ENCODE measurements around the gene RTRAF. TPM values are rescaled to one million over a fixed set of nuclear protein-coding genes. Genes with fewer than 3 reads are reported as not detected.
A peak's percentile ranks its signal among the peaks of the same experiment; 100 is the strongest.

RTRAF gene
- 60.5 TPM for total RNA-seq

- Histone ChIP-seq H3K9ac (ENCODE audit: low read depth in 1 of 3, low read length in 3 of 3) (peak within 1 kb of the TSS; percentile 93 to 97 (median 96)), H3K27ac (ENCODE audit: low read depth, low read length) (peak within 1 kb of the TSS; percentile 84), H3K9me3 (ENCODE audit: control insufficient read depth in 3 of 3, low read length in 3 of 3) (no peaks in the 10 kb centered on the region), H3K4me1 (ENCODE audit: control insufficient read depth in 3 of 3, insufficient read depth in 3 of 3, low read length in 3 of 3) (peaks cover 9 to 19% (median 17%) of the 10 kb centered on the region in 3 donors), H3K36me3 (ENCODE audit: control insufficient read depth in 3 of 3, insufficient read depth in 3 of 3, low read length in 3 of 3) (peaks cover 0 to 25% (median 19%) of the 10 kb centered on the region in 3 donors), H3K27me3 (ENCODE audit: control insufficient read depth in 3 of 3, insufficient read depth in 3 of 3, low read length in 3 of 3) (no peaks in the 10 kb centered on the region), H3K4me3 (ENCODE audit: low read length in 3 of 3) (peak within 1 kb of the TSS; percentile 83 to 99 (median 90))
Observed at GRCh38 chr14:51989293-51990234, at the start of gene RTRAF. Gene RTRAF (plus strand): TSS chr14:51989546. CDS start chr14:51989640, 94 bp downstream.

- Histone ChIP-seq H3K4me1 (ENCODE audit: control insufficient read depth in 3 of 3, insufficient read depth in 3 of 3, low read length in 3 of 3) (no peaks in the 10 kb centered on the region), H3K27ac (ENCODE audit: low read depth, low read length) (no peak overlapping the region), H3K9ac (ENCODE audit: low read depth in 1 of 3, low read length in 3 of 3) (no peak overlapping the region), H3K4me3 (ENCODE audit: low read length in 3 of 3) (no peak overlapping the region), H3K36me3 (ENCODE audit: control insufficient read depth in 3 of 3, insufficient read depth in 3 of 3, low read length in 3 of 3) (no peaks in the 10 kb centered on the region), H3K27me3 (ENCODE audit: control insufficient read depth in 3 of 3, insufficient read depth in 3 of 3, low read length in 3 of 3) (no peaks in the 10 kb centered on the region), H3K9me3 (ENCODE audit: control insufficient read depth in 3 of 3, low read length in 3 of 3) (no peaks in the 10 kb centered on the region)
Observed at GRCh38 chr14:51939755-51940301, 49.5 kb upstream of the RTRAF start.

DNA sequence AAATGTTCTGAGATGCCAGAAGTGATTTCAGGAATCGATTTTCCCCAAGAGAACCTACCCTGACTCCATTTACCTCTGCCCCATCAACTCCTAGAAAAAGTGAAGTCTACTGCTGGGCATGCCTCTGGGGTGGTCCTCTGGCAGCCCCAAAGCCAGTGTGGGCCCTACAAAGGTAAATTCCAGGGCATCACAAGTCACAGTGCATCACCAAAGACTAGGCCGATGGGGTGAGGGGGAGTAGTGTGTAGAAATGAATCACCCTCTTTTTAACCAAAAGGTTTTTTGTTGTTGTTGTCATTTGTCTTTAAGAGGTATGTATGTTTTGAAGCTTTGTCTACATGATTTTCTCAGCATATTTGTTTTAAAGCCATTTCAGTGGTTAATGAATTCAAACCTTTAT lies 46.4 kb upstream of the RTRAF start:
- Histone ChIP-seq H3K4me3 (ENCODE audit: low read length in 3 of 3) (no peak overlapping the region), H3K4me1 (ENCODE audit: control insufficient read depth in 3 of 3, insufficient read depth in 3 of 3, low read length in 3 of 3) (no peaks in the 10 kb centered on the region), H3K9ac (ENCODE audit: low read depth in 1 of 3, low read length in 3 of 3) (no peak overlapping the region), H3K27me3 (ENCODE audit: control insufficient read depth in 3 of 3, insufficient read depth in 3 of 3, low read length in 3 of 3) (no peaks in the 10 kb centered on the region), H3K36me3 (ENCODE audit: control insufficient read depth in 3 of 3, insufficient read depth in 3 of 3, low read length in 3 of 3) (no peaks in the 10 kb centered on the region), H3K27ac (ENCODE audit: low read depth, low read length) (no peak overlapping the region), H3K9me3 (ENCODE audit: control insufficient read depth in 3 of 3, low read length in 3 of 3) (no peaks in the 10 kb centered on the region)

DNA sequence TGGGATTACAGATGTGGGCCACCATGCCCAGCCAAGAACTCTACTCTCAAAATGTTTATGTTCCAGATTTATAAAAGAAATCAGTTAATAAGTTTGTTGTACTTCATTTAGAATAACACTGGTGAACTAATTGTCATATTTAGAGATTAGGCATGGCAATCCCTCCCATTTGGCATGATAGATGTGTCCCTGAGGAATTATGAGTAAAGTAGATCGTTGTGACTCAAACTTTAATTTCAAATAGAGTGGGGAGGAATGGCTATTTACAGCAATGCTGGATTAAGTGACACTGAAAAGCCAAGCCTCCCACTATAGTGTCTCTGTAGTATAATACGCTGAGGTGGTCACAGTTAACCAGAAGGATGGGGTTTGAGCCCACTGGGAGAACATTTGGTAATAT lies 39.3 kb upstream of the RTRAF start:
- Histone ChIP-seq H3K9ac (ENCODE audit: low read depth in 1 of 3, low read length in 3 of 3) (no peak overlapping the region), H3K27me3 (ENCODE audit: control insufficient read depth in 3 of 3, insufficient read depth in 3 of 3, low read length in 3 of 3) (no peaks in the 10 kb centered on the region), H3K9me3 (ENCODE audit: control insufficient read depth in 3 of 3, low read length in 3 of 3) (no peaks in the 10 kb centered on the region), H3K27ac (ENCODE audit: low read depth, low read length) (no peak overlapping the region), H3K4me3 (ENCODE audit: low read length in 3 of 3) (no peak overlapping the region), H3K4me1 (ENCODE audit: control insufficient read depth in 3 of 3, insufficient read depth in 3 of 3, low read length in 3 of 3) (no peaks in the 10 kb centered on the region), H3K36me3 (ENCODE audit: control insufficient read depth in 3 of 3, insufficient read depth in 3 of 3, low read length in 3 of 3) (no peaks in the 10 kb centered on the region)

DNA sequence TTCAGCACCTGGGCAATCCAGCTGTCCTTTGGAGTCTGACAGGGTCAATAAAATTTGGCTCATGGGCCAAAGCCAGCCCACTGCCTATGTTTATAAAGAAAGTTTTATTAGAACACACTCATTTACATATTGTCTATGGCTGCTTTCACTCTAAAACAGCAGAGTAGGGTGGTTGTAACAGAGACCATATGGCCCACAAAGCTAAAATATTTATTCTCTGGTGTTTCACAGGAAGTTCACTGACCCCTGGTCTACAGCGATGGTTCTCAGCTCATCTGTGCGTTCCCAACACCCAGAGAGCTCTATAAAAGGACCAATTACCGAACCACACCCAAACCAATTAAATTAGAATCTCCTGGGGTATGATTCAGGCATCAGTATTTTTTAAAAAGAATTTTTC lies 37.7 kb upstream of the RTRAF start:
- Histone ChIP-seq H3K36me3 (ENCODE audit: control insufficient read depth in 3 of 3, insufficient read depth in 3 of 3, low read length in 3 of 3) (no peaks in the 10 kb centered on the region), H3K9ac (ENCODE audit: low read depth in 1 of 3, low read length in 3 of 3) (no peak overlapping the region), H3K27ac (ENCODE audit: low read depth, low read length) (no peak overlapping the region), H3K4me3 (ENCODE audit: low read length in 3 of 3) (no peak overlapping the region), H3K9me3 (ENCODE audit: control insufficient read depth in 3 of 3, low read length in 3 of 3) (no peaks in the 10 kb centered on the region), H3K27me3 (ENCODE audit: control insufficient read depth in 3 of 3, insufficient read depth in 3 of 3, low read length in 3 of 3) (no peaks in the 10 kb centered on the region), H3K4me1 (ENCODE audit: control insufficient read depth in 3 of 3, insufficient read depth in 3 of 3, low read length in 3 of 3) (no peaks in the 10 kb centered on the region)

DNA sequence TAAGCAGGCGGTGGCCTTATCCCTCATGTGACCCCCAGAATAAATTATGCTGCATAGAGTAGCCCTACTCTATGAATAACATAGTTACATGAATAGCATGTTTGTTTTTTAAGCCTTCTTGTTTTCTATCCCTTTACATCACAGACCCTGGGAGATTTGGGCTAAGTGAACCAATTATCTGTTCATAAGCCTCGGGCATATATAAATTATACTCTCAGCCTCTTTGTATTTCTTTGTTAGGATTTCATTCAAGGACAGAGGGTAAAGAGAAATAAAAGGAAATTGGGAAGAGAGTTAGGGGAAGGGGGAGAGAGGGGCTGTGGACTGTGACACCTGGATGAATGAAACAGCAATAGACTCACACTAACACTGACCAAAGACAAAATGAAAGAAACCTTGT lies 35.3 kb upstream of the RTRAF start:
- Histone ChIP-seq H3K27me3 (ENCODE audit: control insufficient read depth in 3 of 3, insufficient read depth in 3 of 3, low read length in 3 of 3) (no peaks in the 10 kb centered on the region), H3K9ac (ENCODE audit: low read depth in 1 of 3, low read length in 3 of 3) (no peak overlapping the region), H3K36me3 (ENCODE audit: control insufficient read depth in 3 of 3, insufficient read depth in 3 of 3, low read length in 3 of 3) (no peaks in the 10 kb centered on the region), H3K4me1 (ENCODE audit: control insufficient read depth in 3 of 3, insufficient read depth in 3 of 3, low read length in 3 of 3) (no peaks in the 10 kb centered on the region), H3K27ac (ENCODE audit: low read depth, low read length) (no peak overlapping the region), H3K9me3 (ENCODE audit: control insufficient read depth in 3 of 3, low read length in 3 of 3) (peaks cover 2 to 8% (median 7%) of the 10 kb centered on the region in 3 donors), H3K4me3 (ENCODE audit: low read length in 3 of 3) (no peak overlapping the region)

DNA sequence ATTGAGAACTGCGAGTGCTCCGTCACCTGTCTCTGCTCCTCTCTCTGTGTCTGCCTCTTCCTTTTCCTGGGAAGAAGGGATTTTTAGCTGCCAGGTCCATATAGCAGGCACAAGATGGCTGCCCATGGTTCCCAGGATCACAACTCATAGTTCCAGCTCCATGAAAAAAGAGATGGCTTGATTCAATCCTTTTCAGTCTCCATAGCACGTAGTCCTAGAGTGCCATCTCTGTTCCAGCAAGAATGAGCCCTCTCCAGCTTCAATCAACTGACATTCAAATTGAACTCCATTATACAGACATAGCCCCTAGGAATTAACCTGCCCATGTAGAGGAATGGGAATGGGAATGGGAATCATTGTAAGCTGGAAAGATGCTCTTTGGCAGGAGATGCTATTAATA lies 34.7 kb upstream of the RTRAF start:
- Histone ChIP-seq H3K9me3 (ENCODE audit: control insufficient read depth in 3 of 3, low read length in 3 of 3) (peaks cover 2 to 12% (median 8%) of the 10 kb centered on the region in 3 donors), H3K4me3 (ENCODE audit: low read length in 3 of 3) (no peak overlapping the region), H3K9ac (ENCODE audit: low read depth in 1 of 3, low read length in 3 of 3) (no peak overlapping the region), H3K4me1 (ENCODE audit: control insufficient read depth in 3 of 3, insufficient read depth in 3 of 3, low read length in 3 of 3) (no peaks in the 10 kb centered on the region), H3K36me3 (ENCODE audit: control insufficient read depth in 3 of 3, insufficient read depth in 3 of 3, low read length in 3 of 3) (no peaks in the 10 kb centered on the region), H3K27me3 (ENCODE audit: control insufficient read depth in 3 of 3, insufficient read depth in 3 of 3, low read length in 3 of 3) (no peaks in the 10 kb centered on the region), H3K27ac (ENCODE audit: low read depth, low read length) (no peak overlapping the region)

- Histone ChIP-seq H3K36me3 (ENCODE audit: control insufficient read depth in 3 of 3, insufficient read depth in 3 of 3, low read length in 3 of 3) (no peaks in the 10 kb centered on the region), H3K27ac (ENCODE audit: low read depth, low read length) (no peak overlapping the region), H3K4me1 (ENCODE audit: control insufficient read depth in 3 of 3, insufficient read depth in 3 of 3, low read length in 3 of 3) (no peaks in the 10 kb centered on the region), H3K9me3 (ENCODE audit: control insufficient read depth in 3 of 3, low read length in 3 of 3) (peaks cover 2 to 15% (median 8%) of the 10 kb centered on the region in 3 donors), H3K4me3 (ENCODE audit: low read length in 3 of 3) (no peak overlapping the region), H3K9ac (ENCODE audit: low read depth in 1 of 3, low read length in 3 of 3) (no peak overlapping the region), H3K27me3 (ENCODE audit: control insufficient read depth in 3 of 3, insufficient read depth in 3 of 3, low read length in 3 of 3) (no peaks in the 10 kb centered on the region)
Observed at GRCh38 chr14:51957950-51958349, 31.4 kb upstream of the RTRAF start.

GRCh38 chr14:51959928-51960327 lies 29.4 kb upstream of the RTRAF start:
- H3K4me3 ChIP-seq (ENCODE audit: low read length in 3 of 3): no peak overlapping the region
- no peaks in the 10 kb centered on the region for H3K4me1 ChIP-seq (ENCODE audit: control insufficient read depth in 3 of 3, insufficient read depth in 3 of 3, low read length in 3 of 3)
- no peak overlapping the region for H3K9ac ChIP-seq (ENCODE audit: low read depth in 1 of 3, low read length in 3 of 3)
- no peaks in the 10 kb centered on the region for H3K27me3 ChIP-seq (ENCODE audit: control insufficient read depth in 3 of 3, insufficient read depth in 3 of 3, low read length in 3 of 3)
- H3K9me3 ChIP-seq (ENCODE audit: control insufficient read depth in 3 of 3, low read length in 3 of 3): peaks cover 2 to 15% (median 8%) of the 10 kb centered on the region in 3 donors
- H3K27ac ChIP-seq (ENCODE audit: low read depth, low read length): no peak overlapping the region
- H3K36me3 ChIP-seq (ENCODE audit: control insufficient read depth in 3 of 3, insufficient read depth in 3 of 3, low read length in 3 of 3): no peaks in the 10 kb centered on the region

DNA sequence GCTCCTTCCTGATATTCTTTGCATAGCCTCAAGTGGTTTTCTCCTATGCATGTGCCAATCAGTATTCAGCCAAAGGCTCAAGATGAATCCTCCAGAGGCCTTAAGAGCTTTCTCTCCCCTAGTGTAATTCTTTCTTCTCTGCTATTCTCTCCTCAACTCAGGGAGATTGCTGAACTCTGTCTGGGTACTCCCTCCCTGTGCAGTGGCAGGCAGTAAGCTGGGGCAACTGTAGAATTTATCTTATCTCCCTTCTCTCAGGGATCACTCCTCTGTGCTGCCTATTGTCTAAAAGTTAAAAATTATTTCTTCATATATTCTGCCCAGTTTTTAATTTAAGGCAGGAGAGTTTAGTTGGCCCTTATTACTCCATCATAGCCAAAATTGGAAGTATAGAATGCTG lies 28.5 kb upstream of the RTRAF start:
- no peaks in the 10 kb centered on the region for H3K27me3 ChIP-seq (ENCODE audit: control insufficient read depth in 3 of 3, insufficient read depth in 3 of 3, low read length in 3 of 3)
- peaks cover 2 to 15% (median 8%) of the 10 kb centered on the region in 3 donors for H3K9me3 ChIP-seq (ENCODE audit: control insufficient read depth in 3 of 3, low read length in 3 of 3)
- H3K36me3 ChIP-seq (ENCODE audit: control insufficient read depth in 3 of 3, insufficient read depth in 3 of 3, low read length in 3 of 3): no peaks in the 10 kb centered on the region
- no peak overlapping the region for H3K4me3 ChIP-seq (ENCODE audit: low read length in 3 of 3)
- no peak overlapping the region for H3K27ac ChIP-seq (ENCODE audit: low read depth, low read length)
- H3K9ac ChIP-seq (ENCODE audit: low read depth in 1 of 3, low read length in 3 of 3): no peak overlapping the region
- no peaks in the 10 kb centered on the region for H3K4me1 ChIP-seq (ENCODE audit: control insufficient read depth in 3 of 3, insufficient read depth in 3 of 3, low read length in 3 of 3)
